Epidermal melanocyte (primary cell): Measurements from ENCODE around the gene GTF3C1.
"Not testable (repeated sequence)": the region's sequence is repeated elsewhere in the genome, so short reads cannot be mapped to it uniquely, and the experiment has no call there.

Experiments used
- DNase-seq: peaks from one replicate; pipeline ENCODE4 v3.0.0; 2011; ENCODE audit warnings: low spot score; ENCODE audit not compliant: insufficient read length

GTF3C1 gene

GRCh38 chr16:27465483-27465879 is 84.2 kb downstream of the GTF3C1 start:
- no peak for DNase-seq

- no peak for DNase-seq
Observed at GRCh38 chr16:27464626-27465482, 84.9 kb downstream of the GTF3C1 start.

- DNase-seq = no peak
Observed at GRCh38 chr16:27463741-27464591, 85.7 kb downstream of the GTF3C1 start.

GRCh38 chr16:27462846-27463682 is 86.6 kb downstream of the GTF3C1 start:
- no peak for DNase-seq

- DNase-seq = no peak
Observed at GRCh38 chr16:27462200-27462845, 87.4 kb downstream of the GTF3C1 start.

GRCh38 chr16:27461483-27462171 is 88.1 kb downstream of the GTF3C1 start:
- DNase-seq = no peak

GRCh38 chr16:27460663-27461482 is 88.8 kb downstream of the GTF3C1 start:
- DNase-seq = no peak

- no peak for DNase-seq
Observed at GRCh38 chr16:27460213-27460612, 89.5 kb downstream of the GTF3C1 start.

GRCh38 chr16:27458987-27459688 is 90.6 kb downstream of the GTF3C1 start:
- no peak for DNase-seq

GRCh38 chr16:27458258-27458657 is 91.5 kb downstream of the GTF3C1 start:
- DNase-seq = no peak

GRCh38 chr16:27457605-27457900 is 92.2 kb downstream of the GTF3C1 start:
- DNase-seq = not testable (repeated sequence)

GRCh38 chr16:27455700-27456099 is 94.0 kb downstream of the GTF3C1 start:
- no peak for DNase-seq

GRCh38 chr16:27453494-27453825 is 96.3 kb downstream of the GTF3C1 start:
- DNase-seq = no peak

- DNase-seq = no peak
Observed at GRCh38 chr16:27452569-27453493, 96.9 kb downstream of the GTF3C1 start.

GRCh38 chr16:27450196-27450549 is 99.5 kb downstream of the GTF3C1 start:
- DNase-seq = no peak

GRCh38 chr16:27449434-27450195 is 100.1 kb downstream of the GTF3C1 start:
- DNase-seq = no peak
